Activated CD8-positive, alpha-beta T cell treated with anti-CD3 and anti-CD28 coated beads for 36 hours (primary cell): ENCODE results near the gene NEK9. TPM values are rescaled to one million over a fixed set of nuclear protein-coding genes. Genes with fewer than 3 reads are reported as not detected.
A peak's percentile ranks its signal among the peaks of the same experiment; 100 is the strongest.

Experiments
- ATAC-seq: fragments of 200-7000 bp; cut with Tn5 transposase; one replicate; pipeline ENCODE4 v1.10.0; 2021; ENCODE audit warnings: mild to moderate bottlenecking, moderate library complexity
- CTCF ChIA-PET: fragments of 350-600 bp; sonication (Branson Sonifier 250); formaldehyde crosslinking; loops from one replicate; lab custom pipeline; 2021; ENCODE audit warnings: antibody characterized with exemption; lab: Charles Lee
- POLR2A ChIA-PET: fragments of 350-600 bp; sonication (Branson Sonifier 250); formaldehyde crosslinking; loops from one replicate; lab custom pipeline; 2021; ENCODE audit warnings: antibody characterized with exemption; lab: Charles Lee
- DNase-seq: peaks from one replicate; pipeline ENCODE4 v3.0.0-alpha.2; 2020
- H3K27ac Mint-ChIP-seq: one replicate; pipeline ENCODE4 v1.8.0; 2021; ENCODE audit warnings: mild to moderate bottlenecking, mixed read lengths
- H3K27me3 Mint-ChIP-seq: one replicate; pipeline ENCODE4 v1.8.0; 2021; ENCODE audit warnings: mixed read lengths
- H3K36me3 Mint-ChIP-seq: one replicate; pipeline ENCODE4 v1.8.0; 2021; ENCODE audit warnings: low read depth, mixed read lengths
- H3K4me1 Mint-ChIP-seq: one replicate; pipeline ENCODE4 v1.8.0; 2021; ENCODE audit warnings: low read depth, mixed read lengths
- H3K4me3 Mint-ChIP-seq: one replicate; pipeline ENCODE4 v1.8.0; 2021; ENCODE audit warnings: mild to moderate bottlenecking, moderate library complexity, mixed read lengths
- H3K9me3 Mint-ChIP-seq: one replicate; pipeline ENCODE4 v1.8.0; 2021; ENCODE audit warnings: mixed read lengths
- CTCF ChIP-seq: fragments of 200-600 bp; IDR thresholded peaks from one replicate; pipeline ENCODE4 v1.8.0; 2022; ENCODE audit warnings: antibody characterized with exemption, mild to moderate bottlenecking
- intact Hi-C: fragments of 100-400 bp; cut with micrococcal nuclease; formaldehyde crosslinking; loops from one replicate; pipeline ENCODE4 v1.10.0; 2022
- total RNA-seq, 2 experiments: library from RNA; stranded (reverse); gene quantifications; one replicate each; pipeline ENCODE4 v1.2.3, GENCODE V29; 2021

Gene NEK9
- total RNA-seq, 2 experiments from 2014 or later: 54.9 to 59.5 TPM

DNA sequence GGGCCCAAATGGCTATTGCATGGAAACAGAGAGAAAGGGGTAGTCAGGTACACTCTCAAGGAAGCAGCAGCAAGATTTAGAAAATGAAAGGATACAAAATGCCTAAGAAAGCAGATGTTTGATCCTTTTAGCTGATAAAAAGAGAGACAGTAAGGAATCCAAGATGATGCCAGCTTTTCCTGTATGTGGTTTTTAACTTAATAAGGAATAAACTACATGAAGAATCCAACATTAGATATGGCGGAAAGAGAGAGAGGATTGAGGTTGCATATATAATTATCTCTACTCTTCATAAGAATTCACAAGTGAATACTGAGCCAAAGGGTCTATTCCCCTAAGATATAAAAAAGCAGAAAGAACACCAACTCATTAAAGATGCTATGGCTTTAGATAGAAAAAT lies 38.0 kb upstream of the NEK9 start:
- H3K9me3 Mint-ChIP-seq: no peaks in the 10 kb centered on the region
- peaks cover 15% of the 10 kb centered on the region for H3K36me3 Mint-ChIP-seq
- H3K27me3 Mint-ChIP-seq: no peaks in the 10 kb centered on the region
- DNase-seq (no peak), ATAC-seq (no peak)
- H3K27ac Mint-ChIP-seq: no peak overlapping the region
- POLR2A ChIA-PET: interaction anchor here (0.6 to 1.0 kb wide), 2 partner anchors 13 to 27 kb away, joined by 4 read pairs; no protein-coding TSS in a partner anchor
- intact Hi-C loops: no loop called here
- H3K4me1 Mint-ChIP-seq: peaks cover 74% of the 10 kb centered on the region
- CTCF ChIA-PET: no interaction called here
- H3K4me3 Mint-ChIP-seq: no peak overlapping the region
- no peak for TF ChIP-seq CTCF

- ATAC-seq (no peak), DNase-seq (no peak)
- intact Hi-C loops: no loop called here
- ChIA-PET POLR2A (no interaction called here), CTCF (interaction anchor here (1.3 kb wide), 1 partner anchor 132 kb away, joined by 3 read pairs; no protein-coding TSS in a partner anchor)
- no peak for TF ChIP-seq CTCF
- Mint-ChIP-seq H3K36me3 (peaks cover 11% of the 10 kb centered on the region), H3K27me3 (no peaks in the 10 kb centered on the region), H3K4me1 (peaks cover 75% of the 10 kb centered on the region), H3K27ac (no peak overlapping the region), H3K9me3 (no peaks in the 10 kb centered on the region), H3K4me3 (no peak overlapping the region)
Observed at GRCh38 chr14:75163677-75164076, 36.8 kb upstream of the NEK9 start.

DNA sequence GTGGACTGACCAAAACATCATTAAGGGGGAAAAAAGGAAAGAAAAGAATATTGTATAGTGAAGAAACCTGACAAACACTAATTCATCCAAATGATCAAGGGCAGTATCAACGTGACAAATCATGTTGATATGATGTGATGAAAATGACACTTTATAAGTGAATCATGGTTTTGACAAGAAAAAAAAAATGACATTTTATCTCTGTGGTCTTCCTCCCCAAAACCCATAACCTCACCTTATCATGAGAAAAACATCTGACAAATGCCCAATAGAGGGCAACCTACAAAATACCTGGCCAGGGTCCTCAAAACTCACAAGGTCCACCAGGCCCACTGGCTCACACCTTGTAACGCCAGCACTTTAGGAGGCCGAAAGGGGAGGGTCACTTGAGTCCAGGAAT lies 35.8 kb upstream of the NEK9 start:
- ATAC-seq (peak; percentile 51), DNase-seq (no peak)
- ChIA-PET POLR2A (no interaction called here), CTCF (interaction anchor here (1.3 to 2.1 kb wide), 2 partner anchors 12 to 133 kb away, joined by 3 to 6 read pairs; no protein-coding TSS in a partner anchor)
- Mint-ChIP-seq H3K27ac (peak overlapping the region; percentile 65), H3K4me1 (peaks cover 68% of the 10 kb centered on the region), H3K4me3 (no peak overlapping the region), H3K9me3 (no peaks in the 10 kb centered on the region), H3K36me3 (peaks cover 11% of the 10 kb centered on the region), H3K27me3 (no peaks in the 10 kb centered on the region)
- no peak for TF ChIP-seq CTCF
- intact Hi-C loops: no loop called here

- intact Hi-C loops: no loop called here
- no peak for TF ChIP-seq CTCF
- POLR2A ChIA-PET: interaction anchor here (1.3 kb wide), 1 partner anchor 16 kb away, joined by 4 read pairs; no protein-coding TSS in a partner anchor
- Mint-ChIP-seq H3K36me3 (peaks cover 16% of the 10 kb centered on the region), H3K27ac (peak overlapping the region; percentile 83), H3K27me3 (no peaks in the 10 kb centered on the region), H3K9me3 (no peaks in the 10 kb centered on the region), H3K4me3 (no peak overlapping the region), H3K4me1 (peaks cover 68% of the 10 kb centered on the region)
- ATAC-seq: peak; percentile 72
- DNase-seq: no peak
- CTCF ChIA-PET: interaction anchor here (1.0 to 2.2 kb wide), 2 partner anchors 123 to 142 kb away, joined by 4 to 5 read pairs; no protein-coding TSS in a partner anchor
Observed at GRCh38 chr14:75158843-75159614, 32.2 kb upstream of the NEK9 start.

DNA sequence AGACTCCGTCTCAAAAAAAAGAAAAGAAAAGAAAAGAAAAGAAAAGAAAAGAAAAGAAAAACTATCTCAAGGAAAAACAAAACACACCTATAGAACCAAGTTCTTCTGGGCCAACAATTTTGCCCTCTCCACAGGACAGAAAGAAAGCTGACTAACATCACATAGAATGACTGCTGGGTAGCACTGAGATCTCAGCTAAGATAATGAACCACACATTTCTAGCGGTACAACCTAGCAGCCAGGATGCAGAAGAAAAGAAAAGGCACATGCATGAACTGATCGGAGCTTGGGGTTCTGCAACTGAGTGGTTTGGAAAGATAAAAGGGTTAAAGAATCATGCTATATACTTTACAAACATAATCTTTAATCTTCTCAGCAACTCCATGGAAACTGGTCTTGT lies 30.1 kb upstream of the NEK9 start:
- H3K4me1 Mint-ChIP-seq: peaks cover 64% of the 10 kb centered on the region
- peak; percentile 63 for ATAC-seq
- no peak for TF ChIP-seq CTCF
- DNase-seq: peak; percentile 31
- H3K27me3 Mint-ChIP-seq: no peaks in the 10 kb centered on the region
- H3K9me3 Mint-ChIP-seq: no peaks in the 10 kb centered on the region
- H3K36me3 Mint-ChIP-seq: peaks cover 17% of the 10 kb centered on the region
- intact Hi-C loops: no loop called here
- ChIA-PET CTCF (interaction anchor here (0.7 to 2.2 kb wide), 4 partner anchors 21 to 142 kb away, joined by 3 to 4 read pairs (median 3); no protein-coding TSS in a partner anchor), POLR2A (interaction anchor here (1.0 to 2.1 kb wide), 5 partner anchors 14 to 145 kb away, joined by 3 to 5 read pairs (median 3); no protein-coding TSS in a partner anchor)
- peak overlapping the region; percentile 35 for H3K27ac Mint-ChIP-seq
- no peak overlapping the region for H3K4me3 Mint-ChIP-seq
